NCI-H69 (cell line): ENCODE results near the gene ADAM12.
"Not testable (repeated sequence)": the region's sequence is repeated elsewhere in the genome, so short reads cannot be mapped to it uniquely, and the experiment has no call there.

Experiments
- DNase-seq: peaks from one replicate; lab custom pipeline; 2025; lab: John Stamatoyannopoulos, UW

Gene ADAM12

DNA sequence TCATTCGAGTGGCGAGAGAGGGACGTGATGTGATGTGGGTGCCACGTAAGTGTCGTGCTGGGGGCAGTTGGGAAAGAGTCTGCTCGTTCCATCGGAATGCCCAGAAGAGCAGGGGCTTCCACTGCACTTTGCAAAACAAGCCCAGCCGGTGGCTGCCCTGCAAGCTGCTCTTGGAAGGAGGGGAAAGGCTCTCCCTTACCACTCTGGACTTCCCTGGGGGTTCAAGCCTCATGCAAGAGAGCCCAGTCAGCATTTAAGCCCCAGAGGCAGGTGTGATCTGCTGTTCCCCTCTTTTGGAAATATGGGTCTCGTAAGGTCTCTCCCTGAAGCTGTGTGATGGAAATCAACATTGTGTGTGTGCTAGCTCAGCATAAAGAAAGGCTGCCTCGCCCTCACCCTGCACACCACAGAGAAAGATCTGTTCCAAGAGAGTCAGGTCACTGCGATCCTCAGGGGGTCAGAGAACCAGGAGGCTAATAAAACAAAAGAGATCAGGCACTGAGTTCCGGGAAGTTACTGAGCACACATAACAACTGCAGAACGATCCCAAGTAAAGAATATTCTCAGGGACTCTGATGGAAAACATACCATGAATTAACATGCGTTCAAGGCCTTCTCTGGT is 212.5 kb downstream of the ADAM12 start:
- DNase-seq = no peak

- DNase-seq = not testable (repeated sequence)
Measured at GRCh38 chr10:126172755-126173154, 215.5 kb downstream of the ADAM12 start.

DNA sequence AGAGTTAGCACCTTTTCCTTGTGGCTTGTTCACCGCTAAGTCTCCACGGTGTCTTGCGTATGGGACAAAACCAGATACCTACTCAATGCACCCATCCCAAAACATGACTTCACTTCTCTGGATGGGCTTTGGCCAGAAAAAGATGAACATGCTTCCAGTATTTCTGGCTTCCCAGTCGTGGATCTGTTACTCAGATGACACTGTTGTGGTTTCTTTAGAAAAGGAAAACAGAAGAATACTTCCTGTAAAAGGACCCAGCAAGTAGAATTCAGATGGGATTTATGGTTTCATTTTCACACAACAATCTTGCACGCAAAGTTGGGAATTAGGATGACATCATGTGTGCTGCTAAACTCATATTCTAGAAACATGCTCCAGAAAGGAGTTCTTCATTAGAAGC is 216.7 kb downstream of the ADAM12 start:
- DNase-seq = no peak

GRCh38 chr10:126170776-126171175 is 217.5 kb downstream of the ADAM12 start:
- no peak for DNase-seq

DNA sequence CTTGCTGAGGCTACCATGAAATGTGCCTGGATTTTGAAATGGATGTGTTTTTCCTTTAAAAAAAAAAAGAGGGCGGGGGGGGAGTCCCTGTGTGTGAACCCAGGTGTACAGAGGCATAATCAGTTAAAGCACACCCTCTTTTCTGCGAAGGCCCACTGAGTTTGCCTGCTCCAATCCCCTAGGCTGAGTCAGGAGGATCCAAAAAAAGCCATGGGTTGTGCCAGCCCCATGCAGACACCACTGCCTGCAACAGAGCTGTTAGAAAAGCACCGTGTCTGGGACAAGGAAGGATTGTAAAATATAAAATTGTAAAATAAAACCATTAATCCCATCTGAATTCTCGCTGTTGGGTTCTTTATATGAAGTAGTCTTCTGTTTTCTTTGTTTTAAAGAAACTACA is 217.9 kb downstream of the ADAM12 start:
- DNase-seq = no peak

GRCh38 chr10:126169899-126170298 is 218.4 kb downstream of the ADAM12 start:
- no peak for DNase-seq

GRCh38 chr10:126166797-126167196 is 221.5 kb downstream of the ADAM12 start:
- no peak for DNase-seq

GRCh38 chr10:126165874-126166273 is 222.4 kb downstream of the ADAM12 start:
- no peak for DNase-seq

DNA sequence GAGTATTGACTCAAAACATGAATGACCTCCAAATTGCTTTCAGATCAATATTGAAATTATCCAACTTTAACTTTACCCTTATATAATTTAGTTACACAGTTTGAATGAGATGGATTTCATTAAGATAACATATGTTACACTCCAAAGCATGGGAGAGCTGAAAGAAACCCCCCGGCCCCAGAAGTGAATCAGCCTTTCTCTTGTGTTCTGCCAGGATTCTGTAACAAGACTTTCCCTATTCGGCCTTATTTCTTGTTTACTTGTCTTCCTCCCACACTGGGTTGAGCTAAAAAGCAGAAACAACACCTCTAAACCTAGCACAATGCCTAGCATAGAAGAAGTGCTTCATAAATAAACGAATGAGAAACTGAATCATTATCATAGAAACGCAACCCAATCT is 224.8 kb downstream of the ADAM12 start:
- DNase-seq = no peak

DNA sequence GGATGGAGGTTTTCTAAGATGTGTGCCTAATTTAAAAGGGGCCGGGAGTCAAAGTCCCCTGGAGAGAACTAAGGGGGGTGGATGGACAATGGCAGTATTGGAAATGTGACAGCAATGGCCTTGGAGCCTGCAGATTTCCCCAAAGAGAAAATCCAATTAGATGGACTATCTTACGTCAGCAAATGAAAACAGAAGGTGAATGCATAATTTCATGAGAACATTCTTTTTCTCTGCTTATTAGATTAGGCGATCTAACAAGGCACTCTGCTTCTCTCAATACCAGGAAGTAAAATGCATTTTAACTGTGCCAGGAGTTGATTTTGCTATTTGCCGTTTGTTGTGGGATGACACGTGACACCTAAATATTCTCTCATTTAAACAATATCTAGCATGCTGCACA is 226.6 kb downstream of the ADAM12 start:
- no peak for DNase-seq

- peak; percentile 50 for DNase-seq
Measured at GRCh38 chr10:126160971-126161630, 227.2 kb downstream of the ADAM12 start.

GRCh38 chr10:126160571-126160970 is 227.7 kb downstream of the ADAM12 start:
- DNase-seq = no peak

DNA sequence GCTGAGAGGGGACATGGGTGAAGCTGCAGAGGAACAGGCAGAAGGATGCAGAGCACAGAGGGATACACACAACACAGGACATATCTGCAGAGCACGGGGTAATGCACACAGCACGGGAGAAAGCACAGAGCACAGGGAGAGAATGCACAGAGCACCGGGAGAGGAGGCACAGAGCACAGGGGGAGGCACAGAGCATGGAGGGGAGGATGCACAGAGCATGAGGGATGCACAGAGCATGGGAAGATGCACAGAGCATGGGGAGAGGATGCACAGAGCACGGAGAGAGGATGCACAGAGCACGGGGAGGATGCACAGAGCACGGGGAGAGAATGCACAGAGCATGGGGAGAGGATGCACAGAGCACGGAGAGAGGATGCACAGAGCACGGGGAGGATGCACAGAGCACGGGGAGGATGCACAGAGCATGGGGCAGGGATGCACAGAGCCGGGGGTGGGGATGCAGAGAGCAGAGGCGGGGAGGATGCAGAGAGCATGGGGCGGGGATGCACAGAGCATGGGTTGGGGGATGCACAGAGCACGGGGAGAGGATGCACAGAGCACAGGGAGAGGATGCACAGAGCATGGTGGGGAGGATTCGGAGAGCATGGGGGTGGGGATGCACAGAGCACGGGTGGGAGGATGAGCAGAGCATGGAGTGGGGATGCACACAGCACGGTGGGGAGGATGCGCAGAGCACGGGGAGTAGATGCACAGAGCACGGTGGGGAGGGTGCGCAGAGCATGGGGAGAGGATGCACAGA is 230.0 kb downstream of the ADAM12 start:
- no peak for DNase-seq

GRCh38 chr10:126157189-126157588 is 231.1 kb downstream of the ADAM12 start:
- DNase-seq = no peak

- no peak for DNase-seq
Measured at GRCh38 chr10:126156503-126156902, 231.8 kb downstream of the ADAM12 start.

- DNase-seq = peak; percentile 22
Measured at GRCh38 chr10:126156012-126156411, 232.3 kb downstream of the ADAM12 start.

DNA sequence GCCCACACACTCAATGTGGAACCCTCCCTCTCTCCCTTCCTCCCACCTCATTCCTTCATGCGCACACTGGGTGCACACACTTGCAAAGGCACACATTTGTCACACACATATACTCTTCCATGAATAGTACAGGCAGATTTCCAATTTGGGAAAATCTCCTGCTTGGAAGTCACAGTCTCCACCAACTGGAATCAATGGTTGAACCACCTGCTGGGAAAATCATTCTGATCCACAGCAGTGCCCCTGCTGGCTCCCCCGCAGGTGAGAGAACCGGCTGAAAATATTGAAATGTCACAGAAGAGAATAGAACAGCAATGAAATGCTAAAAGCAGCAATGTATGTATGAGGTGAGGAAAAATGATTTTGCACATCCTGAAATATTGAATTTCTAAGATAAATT is 232.7 kb downstream of the ADAM12 start:
- peak; percentile 1 for DNase-seq

DNA sequence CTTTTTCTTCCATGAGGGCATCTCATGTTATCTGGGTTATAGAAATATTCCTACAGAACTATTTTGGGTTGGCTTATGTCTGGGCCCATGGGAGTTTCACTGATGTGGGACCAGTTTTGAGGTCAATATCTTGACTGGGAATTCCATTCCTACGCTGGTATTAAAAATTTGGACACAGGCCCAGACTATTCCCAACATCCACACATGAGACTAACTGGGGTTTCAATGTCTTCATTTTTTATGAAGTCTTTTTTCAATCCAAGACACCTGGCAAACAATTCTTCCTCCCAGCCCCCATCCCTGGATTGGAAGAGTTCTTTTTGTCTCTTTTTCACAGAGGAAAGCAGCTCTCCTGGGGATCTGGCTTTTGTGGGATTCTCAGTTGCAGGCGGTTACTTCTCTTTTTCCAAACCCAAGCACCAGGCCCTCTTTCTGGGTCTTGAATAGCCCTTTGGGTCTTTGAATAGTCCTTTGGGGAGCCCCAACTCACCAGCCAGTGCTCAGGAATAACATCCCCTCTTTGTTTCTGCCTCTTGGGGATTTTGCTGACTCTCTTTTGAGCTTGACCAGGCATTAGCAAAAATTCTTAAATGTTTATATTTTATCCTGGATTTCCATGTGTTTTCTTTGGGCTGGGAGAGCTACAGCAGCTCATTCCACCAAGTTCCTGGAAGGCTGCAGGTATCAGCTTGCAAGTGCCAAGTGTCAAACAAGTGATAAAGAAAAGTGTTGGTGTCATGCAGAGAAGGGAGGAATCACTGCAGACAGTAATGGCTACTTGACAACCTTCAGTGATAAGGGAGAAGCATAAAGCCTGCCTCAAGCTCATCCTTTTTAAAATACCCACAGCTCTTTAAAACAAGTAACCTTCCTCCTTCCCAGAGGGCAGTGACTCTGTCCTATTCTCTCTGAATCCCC is 234.3 kb downstream of the ADAM12 start:
- DNase-seq = no peak

DNA sequence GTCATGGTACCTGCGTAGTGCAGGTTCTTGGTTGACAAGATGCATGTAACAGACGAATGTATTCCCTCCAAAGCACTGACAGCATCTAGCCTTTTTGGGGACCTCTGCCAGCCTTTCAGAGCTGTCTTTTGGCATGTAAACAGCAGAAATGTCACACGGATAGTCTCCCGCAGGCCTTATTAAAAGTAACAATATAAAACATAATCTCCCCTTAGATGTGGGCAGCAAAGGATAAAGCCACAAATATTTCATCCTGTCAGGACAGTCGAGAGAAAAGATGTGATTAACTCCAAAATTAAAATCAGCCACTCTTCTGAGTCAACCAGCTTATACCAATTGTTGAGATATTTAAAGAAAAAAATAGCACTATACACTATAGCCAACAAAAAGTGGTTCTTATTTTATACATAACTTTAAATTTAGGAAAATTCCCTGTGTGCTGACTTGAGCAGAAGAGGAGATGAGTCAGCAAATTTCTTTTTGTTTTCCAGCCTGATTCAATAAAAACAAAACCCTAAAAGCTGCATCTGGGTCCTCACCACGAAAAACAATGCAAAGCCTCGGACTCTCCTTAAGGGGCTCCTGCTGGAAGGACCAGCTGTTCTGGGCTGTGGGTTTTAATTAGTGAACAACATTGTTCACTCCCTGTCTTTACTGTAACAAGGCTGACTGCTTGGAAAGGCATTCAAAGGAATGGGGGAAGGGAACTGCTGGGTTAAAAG is 240.2 kb downstream of the ADAM12 start:
- DNase-seq = peak; percentile 4

- no peak for DNase-seq
Measured at GRCh38 chr10:126146771-126147170, 241.5 kb downstream of the ADAM12 start.

- no peak for DNase-seq
Measured at GRCh38 chr10:126143117-126143516, 245.2 kb downstream of the ADAM12 start.
